Upper lobe of right lung (tissue), 1 donor: ENCODE data around the gene TEX12. TPM values are rescaled to one million over a fixed set of nuclear protein-coding genes. Genes with fewer than 3 reads are reported as not detected.

Source experiments
- ATAC-seq: fragments of 200-7000 bp; cut with Tn5 transposase; one replicate; pipeline ENCODE4 v1.9.1; 2020; ENCODE audit warnings: mild to moderate bottlenecking, moderate library complexity
- DNase-seq: peaks from one replicate; pipeline ENCODE4 v3.0.0-alpha.2; 2020
- H3K27ac ChIP-seq: fragments of 200-600 bp; one replicate; pipeline ENCODE4 v1.8.0; 2022
- H3K27me3 ChIP-seq: fragments of 200-600 bp; one replicate; pipeline ENCODE4 v1.8.0; 2022; ENCODE audit warnings: mild to moderate bottlenecking
- H3K36me3 ChIP-seq: fragments of 200-600 bp; one replicate; pipeline ENCODE4 v1.8.0; 2022
- H3K4me1 ChIP-seq: fragments of 200-600 bp; one replicate; pipeline ENCODE4 v1.8.0; 2022
- H3K4me3 ChIP-seq: fragments of 200-600 bp; one replicate; pipeline ENCODE4 v1.8.0; 2022; ENCODE audit warnings: mild to moderate bottlenecking
- H3K9me3 ChIP-seq: fragments of 200-600 bp; one replicate; pipeline ENCODE4 v1.8.0; 2022
- CTCF ChIP-seq: fragments of 200-600 bp; IDR thresholded peaks from one replicate; pipeline ENCODE4 v1.8.0; 2022; ENCODE audit warnings: antibody characterized with exemption
- intact Hi-C: fragments of 100-400 bp; cut with DNase I; formaldehyde crosslinking; loops from one replicate; pipeline ENCODE4 v1.11.0; 2022
- total RNA-seq: library from RNA; stranded (reverse); fragmentation: NEBNext Ultra II Directional; extraction: Animal tissue kit (Norgen Biotek cat#: 25700); gene quantifications from one replicate; pipeline ENCODE4 v1.2.1, GENCODE V29; 2021
- donor health status: DM: no; HTN: yes; CAD: no; lungs with severe emphysema.

The TEX12 gene
- total RNA-seq, 1 donor from 2014 or later, result not detected

DNA sequence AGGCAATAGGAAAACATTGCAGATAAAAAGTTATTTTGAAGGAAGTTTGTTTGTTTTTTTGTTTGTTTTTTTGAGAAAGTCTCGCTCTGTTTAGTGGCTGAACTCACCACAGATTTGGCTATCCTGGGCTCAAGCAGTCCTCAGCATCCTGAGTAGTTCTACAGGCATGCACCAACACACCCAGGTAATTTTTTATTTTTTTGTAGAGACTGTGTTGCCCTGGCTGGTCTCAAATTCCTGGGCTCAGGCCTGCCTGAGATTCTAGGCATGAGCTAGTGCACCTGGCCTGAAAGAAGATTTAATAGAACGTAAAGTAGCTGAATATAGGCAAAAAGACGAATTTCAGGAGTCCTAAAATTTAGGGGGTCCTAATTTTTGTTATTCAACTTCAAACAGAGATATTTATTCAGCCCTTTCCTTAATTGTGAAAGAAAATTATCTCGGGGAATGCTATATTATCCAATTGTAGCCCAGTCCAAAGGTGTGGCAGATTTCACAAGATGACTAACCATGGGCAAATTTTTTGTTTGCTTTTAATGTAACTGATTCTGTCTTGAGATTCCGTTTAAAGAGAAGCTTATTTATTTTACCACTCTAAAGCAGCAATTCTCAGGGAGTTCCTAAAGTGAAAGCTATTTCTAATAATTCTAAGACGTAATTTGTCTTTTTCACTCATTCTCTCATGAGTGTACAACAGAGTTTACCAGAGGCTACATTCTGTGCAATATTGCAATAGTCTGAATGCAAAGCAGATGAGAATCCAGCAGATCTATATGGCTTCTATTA lies 4.2 kb upstream of the TEX12 start:
- peak; percentile 21 for ATAC-seq

GRCh38 chr11:112163875-112164685 lies 3.1 kb upstream of the TEX12 start, which contains the start of gene IL18:
Gene IL18, minus strand, starts transcription at chr11:112164094. Its CDS starts 9,041 bp downstream, at chr11:112155053.
- Histone ChIP-seq H3K4me1 (no peaks in the 10 kb centered on the region), H3K27me3 (no peaks in the 10 kb centered on the region), H3K9me3 (no peaks in the 10 kb centered on the region), H3K27ac (peak within 1 kb of the TSS; percentile 74), H3K36me3 (no peaks in the 10 kb centered on the region), H3K4me3 (peak within 1 kb of the TSS; percentile 42)
- intact Hi-C loops, result no loop called here
- ATAC-seq, result peak; percentile 97
- peak; percentile 85 for DNase-seq
- no peak for TF ChIP-seq CTCF

More for the DNA sequence above, 4.2 kb upstream of the TEX12 start:
- DNase-seq, result no peak
- Histone ChIP-seq H3K9me3 (no peaks in the 10 kb centered on the region), H3K4me3 (peak overlapping the region; percentile 42), H3K27ac (peak overlapping the region; percentile 74), H3K36me3 (no peaks in the 10 kb centered on the region), H3K4me1 (no peaks in the 10 kb centered on the region), H3K27me3 (no peaks in the 10 kb centered on the region)
- no peak for TF ChIP-seq CTCF
- intact Hi-C loops, result no loop called here

GRCh38 chr11:112165049-112165448 lies 2.1 kb upstream of the TEX12 start:
- ATAC-seq (no peak), DNase-seq (no peak)
- H3K27ac ChIP-seq, result no peak overlapping the region
- H3K4me3 ChIP-seq, result no peak overlapping the region
- H3K27me3 ChIP-seq, result no peaks in the 10 kb centered on the region
- no peaks in the 10 kb centered on the region for H3K4me1 ChIP-seq
- intact Hi-C loops, result no loop called here
- no peaks in the 10 kb centered on the region for H3K36me3 ChIP-seq
- no peak for TF ChIP-seq CTCF
- H3K9me3 ChIP-seq, result no peaks in the 10 kb centered on the region

DNA sequence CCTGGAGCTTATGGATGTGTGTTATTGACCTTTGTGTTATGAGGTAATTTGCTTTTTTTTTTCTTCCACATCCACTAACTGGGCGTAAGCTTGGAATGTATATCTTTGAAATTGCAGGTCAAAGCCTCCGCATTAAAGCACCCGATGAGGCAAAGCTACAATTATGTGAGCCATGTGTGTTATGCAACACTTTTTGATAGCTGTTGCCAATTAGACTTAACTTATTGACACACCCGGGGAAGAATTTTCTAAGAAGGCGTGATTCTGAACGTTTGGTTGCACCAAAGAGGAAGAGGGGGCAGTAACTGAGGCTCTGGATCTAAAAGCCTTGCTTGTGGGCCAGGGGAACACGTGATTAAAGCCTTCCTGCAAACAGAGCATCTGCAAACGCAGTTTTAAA lies 610 bp upstream of the TEX12 start:
- Histone ChIP-seq H3K36me3 (no peaks in the 10 kb centered on the region), H3K4me3 (no peak overlapping the region), H3K9me3 (no peaks in the 10 kb centered on the region), H3K27me3 (no peaks in the 10 kb centered on the region), H3K27ac (no peak overlapping the region), H3K4me1 (no peaks in the 10 kb centered on the region)
- no peak for TF ChIP-seq CTCF
- intact Hi-C loops, result no loop called here
- DNase-seq (no peak), ATAC-seq (no peak)

GRCh38 chr11:112172362-112172994 lies 5.3 kb downstream of the TEX12 start:
- intact Hi-C loops, result no loop called here
- Histone ChIP-seq H3K9me3 (no peaks in the 10 kb centered on the region), H3K36me3 (no peaks in the 10 kb centered on the region), H3K4me1 (peaks cover 5% of the 10 kb centered on the region), H3K4me3 (no peak overlapping the region), H3K27me3 (no peaks in the 10 kb centered on the region), H3K27ac (no peak overlapping the region)
- TF ChIP-seq CTCF, result no peak
- ATAC-seq (no peak), DNase-seq (no peak)
